ENCODE measurements around the gene DNAJB13. TPM values are rescaled to one million over a fixed set of nuclear protein-coding genes. Genes with fewer than 3 reads are reported as not detected.

The DNAJB13 gene
- total RNA-seq, 1 experiment from 2014 or later = not detected

DNA sequence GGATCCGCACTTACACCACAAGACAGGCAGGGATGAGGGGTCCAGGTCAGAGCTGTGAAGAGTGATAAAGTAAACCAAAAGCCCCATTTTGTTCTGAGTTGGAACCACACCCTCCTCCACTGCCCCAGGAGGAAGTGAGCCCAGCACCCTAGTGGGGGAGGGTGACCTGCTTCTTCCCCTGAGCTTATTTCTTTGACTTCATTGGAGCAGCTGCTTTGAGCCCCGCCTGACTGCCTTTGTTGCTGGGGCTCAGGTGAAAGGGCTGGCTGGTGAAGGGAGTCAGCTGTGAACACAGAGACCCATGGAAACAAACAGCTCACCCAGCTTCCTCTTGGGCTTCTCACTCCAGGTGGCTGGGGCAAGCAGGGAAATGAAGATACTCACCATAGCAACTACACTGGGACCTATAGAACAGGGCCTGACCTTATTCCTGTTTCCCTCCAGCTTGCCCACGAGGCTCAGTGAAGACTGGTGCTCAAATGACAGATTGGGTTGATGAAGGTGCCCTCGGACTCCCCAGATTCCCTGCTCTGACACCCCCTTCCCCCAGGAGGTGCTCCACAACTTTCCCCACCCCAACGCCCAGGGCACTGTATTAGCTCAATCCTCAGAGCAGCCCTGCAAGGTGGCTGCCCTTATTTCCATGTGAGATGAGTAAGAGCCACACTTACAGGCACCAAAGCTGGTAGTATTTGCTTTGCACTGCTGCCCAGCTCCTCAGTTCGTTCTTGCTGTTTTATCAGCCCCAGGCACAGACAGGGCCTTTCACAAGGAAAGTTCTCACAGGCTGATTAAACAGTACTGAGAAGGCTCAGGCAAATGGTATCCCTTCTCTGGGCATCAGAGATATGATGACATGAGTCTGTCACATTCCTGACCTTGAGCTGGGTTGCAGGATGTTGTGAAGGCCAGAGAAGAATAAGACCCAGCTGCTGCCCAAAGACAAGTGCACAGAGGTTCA lies 29.5 kb downstream of the DNAJB13 start:
- Histone ChIP-seq H3T11ph (ENCODE audit: low read length) (no peak overlapping the region), H4K20me1 (ENCODE audit: control insufficient read depth, insufficient read depth, insufficient read length) (no peaks in the 10 kb centered on the region), H3K4me2 (ENCODE audit: insufficient read depth, insufficient read length, low read length) (no peak overlapping the region), H2AK5ac (ENCODE audit: insufficient read length, low read length) (no peak overlapping the region), H3K79me2 (ENCODE audit: insufficient read depth, low read length) (0 out of 2 replicates have a peak, but pooled peaks cover 2% of the 10 kb centered on the region), H2BK15ac (ENCODE audit: low read depth, low read length) (no peak overlapping the region), H4K8ac (replicated peaks; ENCODE audit: insufficient read length, low read depth, low read length) (no peak overlapping the region), H2AFZ (ENCODE audit: low read length) (no peak overlapping the region), H2BK20ac (ENCODE audit: low read depth, low read length, poor library complexity, severe bottlenecking) (no peak overlapping the region), H4K91ac (ENCODE audit: insufficient read length, low read depth, low read length) (no peak overlapping the region), H2BK120ac (ENCODE audit: low read depth, low read length, poor library complexity, severe bottlenecking) (no peak overlapping the region), H3K4ac (ENCODE audit: low read depth, low read length) (no peak overlapping the region), H3K56ac (ENCODE audit: insufficient read length, low read depth, low read length) (no peak overlapping the region), H3K27me3 (ENCODE audit: insufficient read depth, low read length) (no peaks in the 10 kb centered on the region), H3K9ac (ENCODE audit: extremely low read depth, insufficient read length, low read length) (no peak overlapping the region), H4K5ac (ENCODE audit: insufficient read length, low read depth, low read length) (no peak overlapping the region), H3K27ac (ENCODE audit: insufficient read length, low read depth, low read length) (no peak overlapping the region), H3K9me3 (ENCODE audit: control insufficient read depth, low read depth, low read length) (no peaks in the 10 kb centered on the region), H3K79me1 (ENCODE audit: insufficient read depth, low read depth, low read length, poor library complexity, severe bottlenecking) (no peaks in the 10 kb centered on the region), H3K18ac (ENCODE audit: insufficient read length, low read depth, low read length) (no peak overlapping the region), H3K14ac (ENCODE audit: insufficient read depth, low read length) (no peak overlapping the region), H3K23ac (ENCODE audit: insufficient read length, low read depth, low read length) (no peak overlapping the region), H2BK5ac (ENCODE audit: insufficient read length, low read length) (no peak overlapping the region), H3K4me1 (ENCODE audit: insufficient read depth, low read length) (no peaks in the 10 kb centered on the region; the same call in 1 of the 2 replicates), H3K23me2 (ENCODE audit: insufficient read length, low read depth, low read length, poor library complexity, severe bottlenecking) (peaks cover 11% of the 10 kb centered on the region), H2BK12ac (ENCODE audit: insufficient read length, low read depth, low read length) (no peak overlapping the region)
- Mint-ChIP-seq H3K4me3 (peak overlapping the region in 1 of 2 experiments; percentile 97; a peak in 2 of 5 replicates), H3K27me3 (ENCODE audit: low read depth) (peaks cover 22% of the 10 kb centered on the region), H3K4me1 (peaks cover 31 to 41% of the 10 kb centered on the region in 2 experiments), H3K27ac (peak overlapping the region in 2 of 3 experiments; percentile 44 to 69; a peak in 4 of 7 replicates), H3K36me3 (ENCODE audit: insufficient read depth in 1 of 3, low read depth in 3 of 3) (peaks cover 45 to 62% (median 62%) of the 10 kb centered on the region in 3 experiments; a peak in 6 of 7 replicates), H3K9me3 (no peaks in the 10 kb centered on the region; a peak in 1 of 5 replicates)
- peak; percentile 56 for DNase-seq
- TF ChIP-seq, protein P1, sequence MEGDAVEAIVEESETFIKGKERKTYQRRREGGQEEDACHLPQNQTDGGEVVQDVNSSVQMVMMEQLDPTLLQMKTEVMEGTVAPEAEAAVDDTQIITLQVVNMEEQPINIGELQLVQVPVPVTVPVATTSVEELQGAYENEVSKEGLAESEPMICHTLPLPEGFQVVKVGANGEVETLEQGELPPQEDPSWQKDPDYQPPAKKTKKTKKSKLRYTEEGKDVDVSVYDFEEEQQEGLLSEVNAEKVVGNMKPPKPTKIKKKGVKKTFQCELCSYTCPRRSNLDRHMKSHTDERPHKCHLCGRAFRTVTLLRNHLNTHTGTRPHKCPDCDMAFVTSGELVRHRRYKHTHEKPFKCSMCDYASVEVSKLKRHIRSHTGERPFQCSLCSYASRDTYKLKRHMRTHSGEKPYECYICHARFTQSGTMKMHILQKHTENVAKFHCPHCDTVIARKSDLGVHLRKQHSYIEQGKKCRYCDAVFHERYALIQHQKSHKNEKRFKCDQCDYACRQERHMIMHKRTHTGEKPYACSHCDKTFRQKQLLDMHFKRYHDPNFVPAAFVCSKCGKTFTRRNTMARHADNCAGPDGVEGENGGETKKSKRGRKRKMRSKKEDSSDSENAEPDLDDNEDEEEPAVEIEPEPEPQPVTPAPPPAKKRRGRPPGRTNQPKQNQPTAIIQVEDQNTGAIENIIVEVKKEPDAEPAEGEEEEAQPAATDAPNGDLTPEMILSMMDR (conservative IDR thresholded peaks at IDR 0.05) = no peak
- no CpG with 5 or more reads among the region's 6 CpGs for WGBS (ENCODE audit: extremely low coverage, insufficient read length, low lambda C conversion rate)

All from H9 (cell line).